Adrenal gland (tissue), 12 donors: ENCODE measurements around the gene STX8. TPM values are rescaled to one million over a fixed set of nuclear protein-coding genes. Genes with fewer than 3 reads are reported as not detected.

Source experiments
- DNase-seq, 7 donors: peaks; one replicate each; pipeline ENCODE4 v3.0.0-alpha.2; 2019 to 2020
- H3K27ac ChIP-seq, 5 donors: fragments of 200-600 bp; sonication (generic) in 4 of 5; 1 replicate in 3 of 5; 2 replicates in 2 of 5; pipeline versions ENCODE4 v1.5.1 to v1.8.0; 2016 to 2020; ENCODE audit warnings: mild to moderate bottlenecking in 1 of 5
- H3K27me3 ChIP-seq: fragments of 200-600 bp; 2 replicates; pipeline ENCODE4 v1.8.0; 2021
- H3K36me3 ChIP-seq, 2 donors: fragments of 200-600 bp; replicated peaks in 1 of 2; 1 replicate in 1 of 2; 2 replicates in 1 of 2; pipeline versions ENCODE4 v1.5.1 to v1.8.0; 2018 to 2022
- H3K4me1 ChIP-seq, 2 donors: fragments of 200-600 bp; replicated peaks in 1 of 2; 1 replicate in 1 of 2; 2 replicates in 1 of 2; pipeline versions ENCODE4 v1.5.1 to v1.8.0; 2018 to 2021
- H3K4me3 ChIP-seq, 4 donors: fragments of 200-600 bp; sonication (generic) in 3 of 4; one replicate each; pipeline ENCODE4 v1.5.1; 2016 to 2018
- H3K9me3 ChIP-seq, 3 donors: fragments of 200-600 bp; sonication (generic) in 1 of 3; replicated peaks in 1 of 3; 1 replicate in 2 of 3; 2 replicates in 1 of 3; pipeline versions ENCODE4 v1.5.1 to v1.8.0; 2016 to 2021
- CTCF ChIP-seq, 6 experiments: fragments of 450-650 bp in 4 of 6; fragments of 200-600 bp in 2 of 6; sonication (generic) in 1 of 6; IDR thresholded peaks; 1 replicate in 5 of 6; 2 replicates in 1 of 6; pipeline versions ENCODE4 v1.5.1 to v1.8.0; 2016 to 2021; ENCODE audit warnings: antibody characterized with exemption in 6 of 6, mild to moderate bottlenecking in 2 of 6, moderate library complexity in 1 of 6
- POLR2A ChIP-seq, 2 donors: fragments of 450-650 bp; IDR thresholded peaks; one replicate each; pipeline ENCODE4 v1.6.1; 2017; ENCODE audit warnings: antibody characterized with exemption in 2 of 2, mild to moderate bottlenecking in 2 of 2, moderate library complexity in 1 of 2
- WGBS, 4 donors: extraction: QIAGEN DNeasy Blood & Tissue Kit in 2 of 4; methylation state at CpG; one replicate each; pipeline versions ENCODE4 v1.1.5 to v1.1.7; 2013 to 2017; 5-methylcytosine and 5-hydroxymethylcytosine counted together
- intact Hi-C, 2 donors: fragments of 100-400 bp; cut with DNase I; formaldehyde crosslinking; loops; one replicate each; pipeline versions ENCODE4 v1.14.1 to v1.15.0; 2022 to 2023
- polyA plus RNA-seq, 3 donors: library from polyadenylated mRNA; stranded (reverse); fragments of 200-250 nt in 2 of 3; fragments of 350-450 nt in 1 of 3; fragmentation: Illumina TruSeq in 1 of 3; extraction: RNeasy Lipid Tissue Mini Kit (QIAGEN cat#74804) in 1 of 3; gene quantifications; one replicate each; pipeline ENCODE4 v1.2.3, GENCODE V29; 2013 to 2014
- total RNA-seq, 9 donors: library from RNA; depleted of rRNA in 4 of 9; stranded (reverse); fragments of >200 nt in 4 of 9; fragments of 120-200 nt in 1 of 9; fragmentation: NEBNext Ultra II Directional in 1 of 9; extraction: Animal tissue kit (Norgen Biotek cat#: 25700) in 1 of 9; gene quantifications; one replicate each; pipeline versions ENCODE4 v1.1.0 to v1.2.4, GENCODE V29; 2013 to 2023
- donor health status: healthy with polysubstance abuse.
- donor health status: Bipolar disorder and iron deficiency.
- donor health status: DM: yes; HTN: yes; CAD: no.
- donor health status: DM: no; HTN: no; CAD: no.
- donor health status: DM: no; HTN: no; CAD: no.
- donor health status: DM: yes; HTN: yes; CAD: no.

Gene STX8
- total and polyA plus RNA-seq, 12 donors, result 21.9 to 94.1 (median 72.3) TPM

- intact Hi-C loops, result no loop called here
- H3K27ac ChIP-seq, result no peak overlapping the region
- H3K36me3 ChIP-seq, result no peaks in the 10 kb centered on the region
- no peak overlapping the region for H3K4me3 ChIP-seq
- H3K9me3 ChIP-seq, result no peaks in the 10 kb centered on the region
- no peak for DNase-seq
- H3K27me3 ChIP-seq, result no peaks in the 10 kb centered on the region
- WGBS, 4 donors, result 87 to 96% (median 89%) methylated on average over 10 of the region's 10 CpGs
- no peaks in the 10 kb centered on the region for H3K4me1 ChIP-seq
- no peak for TF ChIP-seq POLR2A (IDR thresholded peaks at IDR 0.05)
Measured at GRCh38 chr17:9334536-9335446, 240.8 kb downstream of the STX8 start.

GRCh38 chr17:9332132-9332494, 243.5 kb downstream of the STX8 start:
- DNase-seq, result no peak
- H3K27ac ChIP-seq, result no peak overlapping the region
- intact Hi-C loops, result no loop called here
- TF ChIP-seq POLR2A (IDR thresholded peaks at IDR 0.05) (no peak), CTCF (IDR thresholded peaks at IDR 0.05) (no peak)
- H3K4me1 ChIP-seq, result no peaks in the 10 kb centered on the region
- no peaks in the 10 kb centered on the region for H3K27me3 ChIP-seq
- H3K36me3 ChIP-seq, result no peaks in the 10 kb centered on the region
- H3K4me3 ChIP-seq, result no peak overlapping the region
- no peaks in the 10 kb centered on the region for H3K9me3 ChIP-seq
- 93 to 97% (median 96%) methylated on average over 6 of the region's 6 CpGs for WGBS, 4 donors

GRCh38 chr17:9331279-9332131, 244.1 kb downstream of the STX8 start:
- H3K36me3 ChIP-seq, result no peaks in the 10 kb centered on the region
- H3K27me3 ChIP-seq, result no peaks in the 10 kb centered on the region
- no peak for TF ChIP-seq CTCF (IDR thresholded peaks at IDR 0.05)
- no peak for TF ChIP-seq POLR2A (IDR thresholded peaks at IDR 0.05)
- H3K4me3 ChIP-seq, result no peak overlapping the region
- DNase-seq, result no peak
- intact Hi-C loops, result no loop called here
- WGBS, 4 donors, result 87 to 91% (median 88%) methylated on average over 16 of the region's 16 CpGs
- no peaks in the 10 kb centered on the region for H3K9me3 ChIP-seq
- no peak overlapping the region for H3K27ac ChIP-seq
- H3K4me1 ChIP-seq, result no peaks in the 10 kb centered on the region

- Histone ChIP-seq H3K4me1 (no peaks in the 10 kb centered on the region), H3K4me3 (no peak overlapping the region), H3K27ac (no peak overlapping the region), H3K36me3 (no peaks in the 10 kb centered on the region), H3K27me3 (no peaks in the 10 kb centered on the region), H3K9me3 (no peaks in the 10 kb centered on the region)
- TF ChIP-seq CTCF (IDR thresholded peaks at IDR 0.05) (no peak), POLR2A (IDR thresholded peaks at IDR 0.05) (no peak)
- no peak for DNase-seq
- intact Hi-C loops, result no loop called here
- 88 to 93% (median 92%) methylated on average over 21 of the region's 21 CpGs for WGBS, 4 donors
Measured at GRCh38 chr17:9330611-9331271, 244.9 kb downstream of the STX8 start.
